HepG2 (cell line): ENCODE data around the gene TP73. TPM values are rescaled to one million over a fixed set of nuclear protein-coding genes. Genes with fewer than 3 reads are reported as not detected.
A peak's percentile ranks its signal among the peaks of the same experiment; 100 is the strongest.

Experiments
- AFF4 ChIP-seq: sonication (generic); formaldehyde crosslinking; IDR thresholded peaks from 2 replicates; pipeline ENCODE4 v1.4.0; 2020; ENCODE audit warnings: missing genetic modification reagents
- AGO1 ChIP-seq: fragments of 200-400 bp; formaldehyde crosslinking; IDR thresholded peaks from 2 replicates; pipeline ENCODE4 v1.6.1; 2017; ENCODE audit warnings: mild to moderate bottlenecking, low read depth, low read length, moderate library complexity; ENCODE audit not compliant: poor library complexity, severe bottlenecking
- ARHGAP35 ChIP-seq: sonication (generic); formaldehyde crosslinking; IDR thresholded peaks from 2 replicates; pipeline ENCODE4 v1.9.0; 2022; ENCODE audit warnings: mild to moderate bottlenecking, inconsistent platforms, moderate library complexity, missing genetic modification reagents, borderline replicate concordance
- ATF3 ChIP-seq: sonication (generic); formaldehyde crosslinking; IDR thresholded peaks from 2 replicates; pipeline ENCODE4 v1.4.0; 2020; ENCODE audit warnings: missing genetic modification reagents
- BHLHE40 ChIP-seq: IDR thresholded peaks from 2 replicates; pipeline ENCODE4 v1.6.1; 2011; ENCODE audit warnings: low read length, improper control_type of control experiment
- FLYWCH1 ChIP-seq: sonication (generic); formaldehyde crosslinking; IDR thresholded peaks from 2 replicates; pipeline ENCODE4 v1.8.1; 2023; ENCODE audit warnings: mild to moderate bottlenecking, missing genetic modification reagents
- GLI4 ChIP-seq: sonication (generic); formaldehyde crosslinking; IDR thresholded peaks from 2 replicates; pipeline ENCODE4 v1.5.1; 2020; ENCODE audit warnings: missing genetic modification reagents, mild to moderate bottlenecking, moderate library complexity, borderline replicate concordance
- HDAC1 ChIP-seq: sonication (generic); formaldehyde crosslinking; IDR thresholded peaks from 2 replicates; pipeline ENCODE4 v1.5.1; 2020; ENCODE audit warnings: mild to moderate bottlenecking, missing genetic modification reagents
- NFE2L1 ChIP-seq: sonication (generic); formaldehyde crosslinking; IDR thresholded peaks from 2 replicates; pipeline ENCODE4 v1.4.0; 2020; ENCODE audit warnings: missing genetic modification reagents, mild to moderate bottlenecking, borderline replicate concordance
- NR2F1 ChIP-seq, 2 experiments: fragments of 450-650 bp in 1 of 2; formaldehyde crosslinking in 1 of 2; IDR thresholded peaks; 2 replicates each; pipeline versions ENCODE4 v1.5.0 to v1.6.1; 2016 to 2020; ENCODE audit warnings: mild to moderate bottlenecking in 1 of 2, missing compliant biosample characterization in 1 of 2, missing genetic modification reagents in 1 of 2, moderate library complexity in 1 of 2
- PHF5A ChIP-seq: IDR thresholded peaks from one replicate; pipeline ENCODE4 v1.6.1; 2018; ENCODE audit warnings: low read depth, missing genetic modification reagents; ENCODE audit not compliant: unreplicated experiment
- POGZ ChIP-seq: sonication (generic); formaldehyde crosslinking; IDR thresholded peaks from 2 replicates; pipeline ENCODE4 v1.4.0; 2020; ENCODE audit warnings: mild to moderate bottlenecking, missing genetic modification reagents
- POLR2G ChIP-seq: fragments of 200-400 bp; formaldehyde crosslinking; IDR thresholded peaks from 2 replicates; pipeline ENCODE4 v1.6.1; 2018; ENCODE audit warnings: mild to moderate bottlenecking, low read depth, low read length, moderate library complexity
- RFXANK ChIP-seq: IDR thresholded peaks from 2 replicates; pipeline ENCODE4 v1.6.1; 2016
- SIX1 ChIP-seq: sonication (generic); formaldehyde crosslinking; IDR thresholded peaks from 2 replicates; pipeline ENCODE4 v1.4.0; 2020; ENCODE audit warnings: missing genetic modification reagents, borderline replicate concordance
- SOX5 ChIP-seq: IDR thresholded peaks from 2 replicates; pipeline ENCODE4 v1.6.1; 2016; ENCODE audit warnings: borderline replicate concordance
- ZBTB26 ChIP-seq: IDR thresholded peaks from 2 replicates; pipeline ENCODE4 v1.6.1; 2016; ENCODE audit warnings: missing compliant biosample characterization, missing genetic modification reagents, borderline replicate concordance
- ZNF572 ChIP-seq: sonication (generic); formaldehyde crosslinking; IDR thresholded peaks from 2 replicates; pipeline ENCODE4 v1.5.1; 2020; ENCODE audit warnings: mild to moderate bottlenecking, missing genetic modification reagents
- ZNF576 ChIP-seq: sonication (generic); formaldehyde crosslinking; IDR thresholded peaks from 2 replicates; pipeline ENCODE4 v1.4.0; 2020; ENCODE audit warnings: mild to moderate bottlenecking, missing genetic modification reagents
- ZNF800 ChIP-seq: sonication (generic); formaldehyde crosslinking; IDR thresholded peaks from 2 replicates; pipeline ENCODE4 v1.4.0; 2020; ENCODE audit warnings: missing genetic modification reagents
- ZNF891 ChIP-seq: sonication (generic); formaldehyde crosslinking; IDR thresholded peaks from 2 replicates; pipeline ENCODE4 v1.5.0; 2020; ENCODE audit warnings: mild to moderate bottlenecking, missing genetic modification reagents
- polyA plus RNA-seq, 8 experiments: library from polyadenylated mRNA; depleted of rRNA in 3 of 8; stranded (reverse) in 7 of 8; unstranded in 1 of 8; fragments of >200 nt; fragmentation: Illumina TruSeq in 4 of 8; extraction: Trizol in 4 of 8; gene quantifications; 2 replicates each; pipeline versions ENCODE4 v1.2.1 to v1.2.3, GENCODE V29; 2011 to 2016; ENCODE audit warnings: low read depth in 4 of 8, missing spikeins in 1 of 8, mixed read lengths in 1 of 8; ENCODE audit not compliant: insufficient read depth in 1 of 8
- total RNA-seq, 5 experiments: library from RNA; depleted of rRNA; stranded (reverse); fragments of >200 nt; fragmentation: Illumina TruSeq; extraction: Trizol; gene quantifications; 2 replicates each; pipeline ENCODE4 v1.2.3, GENCODE V29; 2016; ENCODE audit warnings: low read depth in 1 of 5

Gene TP73
- total and polyA plus RNA-seq, 2 of the 13 experiments (the other 11 are each of a cell fraction or from before 2014, with no cell fraction given): 0.49 to 1.1 TPM

- TF ChIP-seq GLI4 (CRISPR knock-in tag) (no peak), SOX5 (CRISPR knock-in tag) (no peak), NR2F1 (CRISPR knock-in tag; IDR thresholded peaks at IDR 0.05) (no peak), AGO1 (peak; percentile 99), POGZ (CRISPR knock-in tag) (no peak), NFE2L1 (CRISPR knock-in tag) (no peak), ZNF576 (CRISPR knock-in tag) (no peak), PHF5A (no peak), ARHGAP35 (CRISPR knock-in tag) (no peak), ZNF800 (CRISPR knock-in tag) (no peak), RFXANK (CRISPR knock-in tag) (no peak), AFF4 (CRISPR knock-in tag) (no peak), ATF3 (CRISPR knock-in tag) (no peak), BHLHE40 (no peak), SIX1 (CRISPR knock-in tag) (no peak), POLR2G (peak; percentile 37), FLYWCH1 (no peak), ZBTB26 (CRISPR knock-in tag) (no peak), ZNF891 (CRISPR knock-in tag) (no peak), ZNF572 (CRISPR knock-in tag) (no peak), HDAC1 (CRISPR knock-in tag) (no peak)
Observed at GRCh38 chr1:3777647-3778589, 125.6 kb downstream of the TP73 start (continued).
